Measurements from ENCODE around the gene CCR6.

GRCh38 chr6:167130008-167130677 lies 7.2 kb downstream of the CCR6 start:
- TF ChIP-seq, protein P1, sequence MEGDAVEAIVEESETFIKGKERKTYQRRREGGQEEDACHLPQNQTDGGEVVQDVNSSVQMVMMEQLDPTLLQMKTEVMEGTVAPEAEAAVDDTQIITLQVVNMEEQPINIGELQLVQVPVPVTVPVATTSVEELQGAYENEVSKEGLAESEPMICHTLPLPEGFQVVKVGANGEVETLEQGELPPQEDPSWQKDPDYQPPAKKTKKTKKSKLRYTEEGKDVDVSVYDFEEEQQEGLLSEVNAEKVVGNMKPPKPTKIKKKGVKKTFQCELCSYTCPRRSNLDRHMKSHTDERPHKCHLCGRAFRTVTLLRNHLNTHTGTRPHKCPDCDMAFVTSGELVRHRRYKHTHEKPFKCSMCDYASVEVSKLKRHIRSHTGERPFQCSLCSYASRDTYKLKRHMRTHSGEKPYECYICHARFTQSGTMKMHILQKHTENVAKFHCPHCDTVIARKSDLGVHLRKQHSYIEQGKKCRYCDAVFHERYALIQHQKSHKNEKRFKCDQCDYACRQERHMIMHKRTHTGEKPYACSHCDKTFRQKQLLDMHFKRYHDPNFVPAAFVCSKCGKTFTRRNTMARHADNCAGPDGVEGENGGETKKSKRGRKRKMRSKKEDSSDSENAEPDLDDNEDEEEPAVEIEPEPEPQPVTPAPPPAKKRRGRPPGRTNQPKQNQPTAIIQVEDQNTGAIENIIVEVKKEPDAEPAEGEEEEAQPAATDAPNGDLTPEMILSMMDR (IDR thresholded peaks at IDR 0.05; ENCODE audit: insufficient read depth, low read length): no peak
- TF ChIP-seq POLR2AphosphoS5 (IDR thresholded peaks at IDR 0.05; ENCODE audit: low read depth) (no peak), GABPA (IDR thresholded peaks at IDR 0.05; ENCODE audit: low read depth) (no peak), SPI1 (IDR thresholded peaks at IDR 0.05; ENCODE audit: borderline replicate concordance, low read depth) (no peak)
